Mucosa of gallbladder (tissue), 1 donor: ENCODE measurements around the gene EXOSC7. TPM values are rescaled to one million over a fixed set of nuclear protein-coding genes. Genes with fewer than 3 reads are reported as not detected.
"Not testable (repeated sequence)": the region's sequence is repeated elsewhere in the genome, so short reads cannot be mapped to it uniquely, and the experiment has no call there.

ENCODE experiments used
- DNase-seq: peaks from one replicate; pipeline ENCODE4 v3.0.0-alpha.2; 2020; ENCODE audit warnings: low spot score
- total RNA-seq: library from RNA; stranded (reverse); gene quantifications from one replicate; pipeline ENCODE4 v1.2.1, GENCODE V29; 2021
- donor health status: DM: no; HTN: no; CAD: no.

Gene EXOSC7
- total RNA-seq, result 24.7 TPM

DNA sequence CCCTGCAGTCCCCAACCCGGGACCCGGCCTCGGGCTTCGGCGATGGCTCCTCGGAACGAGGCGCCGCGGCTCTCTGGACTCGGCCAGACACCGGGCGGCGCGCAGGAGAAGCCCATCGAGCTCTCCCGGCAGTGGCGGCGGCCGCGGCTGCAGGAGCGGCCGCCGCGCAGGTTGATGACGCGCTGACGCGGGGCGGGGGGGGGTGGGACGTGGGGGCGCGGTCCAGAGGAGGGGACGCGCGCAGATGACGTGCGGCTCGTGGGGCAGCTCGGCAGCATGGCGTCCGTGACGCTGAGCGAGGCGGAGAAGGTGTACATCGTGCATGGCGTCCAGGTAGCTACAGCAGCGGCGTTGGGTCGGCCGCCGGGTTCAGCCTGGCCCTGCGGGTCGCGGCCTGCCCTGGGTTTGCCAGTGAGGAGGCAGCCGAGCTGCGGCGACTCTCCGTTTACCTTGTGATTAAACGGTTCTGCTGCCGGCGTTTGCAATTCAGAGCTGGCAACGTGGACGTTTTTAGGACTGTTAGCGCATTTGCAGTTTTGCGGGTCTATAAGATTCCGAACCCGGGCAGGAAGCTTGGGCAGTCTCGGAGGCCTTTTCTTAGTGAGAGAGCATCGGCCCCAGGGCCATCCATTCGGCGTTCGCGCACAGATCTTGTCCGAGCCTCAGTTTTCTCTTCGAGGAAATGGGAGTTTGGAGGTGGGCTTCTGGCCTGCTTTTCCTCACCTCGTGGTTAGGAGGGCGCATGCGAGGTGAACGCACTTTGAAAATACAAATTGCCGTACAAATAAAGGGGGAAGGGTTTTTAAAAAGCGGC, at the start of gene EXOSC7, which contains the start of gene ZDHHC3:
Gene EXOSC7 (plus strand): TSS at position 243 of the 814 bp plus-strand sequence. CDS start 34 bp downstream, at position 277.
Gene ZDHHC3 (minus strand): TSS at position 173 of the 814 bp plus-strand sequence. CDS start 16,738 bp downstream, outside the sequence.
- peak; percentile 88 for DNase-seq

DNA sequence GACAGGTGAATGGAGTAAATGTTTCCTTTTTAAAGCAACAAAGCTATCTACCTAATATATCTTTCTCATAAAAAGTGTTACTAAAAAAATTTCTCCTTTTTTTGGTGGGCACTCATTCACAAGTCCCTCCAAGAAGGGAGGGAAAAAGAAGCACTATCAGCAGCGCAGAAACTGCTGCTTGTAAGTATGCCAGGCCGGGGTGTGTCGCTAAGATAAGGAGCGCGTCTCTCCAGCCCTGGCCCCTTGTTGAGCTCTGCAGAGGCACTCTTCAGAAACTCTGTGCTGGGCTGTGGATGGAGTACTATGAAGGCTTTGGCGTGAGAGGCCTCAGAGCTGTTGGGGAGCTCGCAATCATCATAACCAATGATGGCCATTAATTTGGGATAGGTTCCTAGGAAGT, 49.1 kb upstream of the EXOSC7 start:
- DNase-seq, result no peak

DNA sequence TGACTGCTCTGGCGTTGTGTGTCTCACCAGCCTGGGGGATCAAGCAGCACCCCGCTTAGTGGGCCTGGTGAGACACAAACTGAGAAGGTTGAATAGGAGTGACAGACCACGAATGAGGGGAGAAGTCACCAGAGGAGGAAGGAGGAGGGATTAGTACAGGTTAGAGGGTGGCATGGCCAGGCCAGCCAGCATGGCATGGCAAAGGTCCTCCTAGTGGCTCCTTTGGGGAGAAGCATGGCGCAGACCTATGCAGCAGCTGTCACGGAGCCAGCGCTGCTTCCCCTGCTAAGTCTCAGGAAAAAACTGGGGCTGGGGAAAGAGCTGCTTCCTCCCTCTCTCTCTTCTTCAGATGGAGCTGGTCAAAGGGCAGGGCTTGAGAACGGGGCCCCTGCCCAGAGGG, 48.7 kb upstream of the EXOSC7 start:
- DNase-seq, result no peak

DNA sequence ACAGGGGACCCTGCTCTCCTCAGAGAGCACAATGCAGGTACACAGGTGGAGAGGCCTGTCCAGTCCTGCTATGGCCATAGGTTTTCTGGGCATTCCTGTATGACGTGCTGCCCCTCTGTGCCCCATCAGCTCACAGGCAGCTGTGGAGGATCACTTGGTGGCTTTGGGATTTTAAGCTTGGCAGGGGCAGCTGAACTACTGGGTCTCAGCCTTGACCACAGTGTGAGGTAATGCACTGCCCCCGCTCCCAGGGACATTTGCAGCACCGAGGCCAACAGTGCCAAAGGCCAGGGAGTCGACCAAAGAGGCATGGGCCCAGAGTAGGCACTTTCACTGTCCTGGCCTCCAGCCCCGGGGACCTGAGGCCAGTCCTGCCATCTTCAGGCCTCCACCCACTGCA, 46.3 kb upstream of the EXOSC7 start:
- no peak for DNase-seq

DNA sequence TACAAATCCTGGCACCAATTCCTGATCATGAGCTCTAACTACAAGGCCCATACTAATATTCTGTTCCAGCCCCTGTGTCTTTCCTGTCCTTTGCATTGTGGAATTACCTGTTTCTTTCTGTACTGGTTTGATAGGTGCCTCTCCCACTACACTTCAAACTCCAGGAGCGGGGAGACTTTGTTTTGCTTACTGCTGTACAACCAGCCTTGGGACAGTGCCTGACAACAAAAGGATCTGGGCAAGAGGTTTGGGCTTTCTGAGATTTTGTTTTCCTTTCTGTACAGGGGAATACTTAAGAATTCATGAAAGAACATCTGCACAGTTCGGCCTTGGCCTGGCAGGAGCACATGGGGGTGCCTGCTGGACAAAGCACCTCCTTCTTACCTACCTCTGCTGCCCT, 45.1 kb upstream of the EXOSC7 start:
- no peak for DNase-seq

DNA sequence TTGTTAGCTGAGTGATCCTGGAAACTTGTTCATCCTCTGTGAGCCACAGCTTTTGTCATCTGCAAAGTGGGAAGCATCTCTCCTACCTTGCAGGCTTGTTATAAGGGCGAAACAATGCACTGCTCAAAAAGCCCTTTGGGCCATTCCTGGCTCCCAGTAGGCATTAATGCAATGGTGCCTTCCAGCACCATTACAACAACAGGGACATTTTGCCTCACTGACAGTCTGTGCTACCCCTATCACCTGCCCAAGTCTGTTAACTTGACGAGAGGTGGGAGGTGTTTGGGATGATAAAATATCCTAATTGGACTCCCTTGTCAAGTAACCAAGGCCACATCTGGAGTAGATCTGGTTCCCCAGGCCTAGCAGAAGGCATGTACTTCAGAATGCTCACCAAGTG, 44.3 kb upstream of the EXOSC7 start:
- no peak for DNase-seq

DNA sequence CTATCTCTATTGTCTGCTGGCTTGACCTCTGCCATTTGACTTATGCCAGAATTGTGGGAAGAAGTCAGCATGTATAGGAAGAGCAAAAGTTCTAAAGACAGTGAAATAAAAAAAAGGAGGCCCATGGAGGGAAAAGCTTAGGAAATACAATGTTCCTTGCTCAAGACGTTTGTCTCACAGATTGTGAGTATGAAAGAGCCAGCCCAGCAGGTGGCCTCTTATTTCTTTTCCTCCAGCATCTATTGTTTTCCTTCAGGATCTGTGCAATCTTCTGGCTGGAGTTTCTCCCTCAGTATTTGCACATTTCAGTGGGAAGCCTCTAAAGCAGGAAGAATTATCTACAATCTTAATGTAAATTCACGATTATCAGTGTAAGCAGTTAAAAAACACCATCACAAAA, 43.8 kb upstream of the EXOSC7 start:
- DNase-seq, result no peak

DNA sequence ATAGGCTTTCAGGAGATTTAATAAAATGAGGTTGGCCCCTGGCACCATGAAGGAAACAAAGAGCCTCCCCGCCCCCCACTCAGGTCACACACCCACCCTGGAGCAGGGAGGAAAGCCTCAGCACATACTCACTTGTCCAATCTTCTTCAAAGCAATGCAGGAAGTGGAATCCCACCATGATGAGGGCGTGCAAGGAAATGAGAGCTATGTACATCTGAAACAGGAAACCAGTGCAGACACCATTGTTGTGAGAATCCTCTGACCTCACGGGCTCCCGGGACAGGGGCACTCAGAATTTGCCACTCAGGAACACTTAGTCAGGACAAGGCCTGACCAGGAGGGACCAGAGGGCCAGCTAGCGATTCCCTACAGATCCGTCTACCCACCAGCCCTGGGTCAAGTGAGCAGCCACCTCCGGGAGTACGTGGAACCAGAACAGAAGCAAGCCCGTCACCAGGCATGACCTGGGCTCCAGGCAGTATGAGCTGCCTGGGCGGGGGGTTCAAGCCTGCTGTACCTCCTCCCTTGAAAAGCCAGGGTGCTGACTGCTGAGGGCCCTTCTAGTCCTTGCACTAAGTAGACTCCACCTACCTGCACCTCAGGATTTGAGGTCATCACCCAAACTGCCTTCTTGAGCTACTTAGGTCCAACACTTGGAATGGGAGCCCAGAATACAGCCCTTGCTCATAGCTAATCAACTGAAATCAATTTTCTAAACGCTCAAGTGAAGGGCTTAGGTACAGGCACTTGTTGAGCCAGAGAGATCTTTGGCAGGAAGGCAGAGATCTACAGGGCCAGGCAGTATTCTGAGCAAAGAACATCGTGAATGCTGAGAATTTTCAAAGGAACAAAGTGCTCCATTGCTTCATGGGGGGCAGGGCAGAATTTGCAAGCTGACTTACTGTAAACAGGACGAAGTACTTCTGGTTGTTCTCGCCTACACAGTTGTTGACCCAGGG, 42.8 kb upstream of the EXOSC7 start:
- DNase-seq, result no peak

DNA sequence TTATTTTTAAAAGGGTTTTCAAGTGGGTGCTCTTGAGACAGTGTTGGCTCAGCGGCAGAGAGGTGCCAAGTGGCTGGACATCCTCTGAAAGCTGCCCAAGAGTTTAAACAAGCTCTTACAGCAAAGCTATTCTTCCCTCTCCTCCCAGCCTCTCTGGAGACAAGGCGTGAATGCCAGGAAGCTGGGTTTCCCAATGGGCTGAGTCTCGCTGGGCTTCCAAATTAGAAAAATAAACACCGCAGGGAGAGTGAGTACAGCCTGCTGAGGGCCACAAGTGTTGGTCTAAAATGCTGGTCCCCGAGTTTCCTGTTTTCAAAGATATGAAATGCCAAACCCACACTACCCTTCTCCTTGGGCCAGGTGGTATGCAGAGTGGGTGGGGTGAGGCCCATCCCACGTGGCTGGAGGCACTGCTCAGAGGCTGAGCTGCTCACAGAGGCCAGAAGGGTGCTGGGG, 36.4 kb upstream of the EXOSC7 start:
- DNase-seq, result no peak

DNA sequence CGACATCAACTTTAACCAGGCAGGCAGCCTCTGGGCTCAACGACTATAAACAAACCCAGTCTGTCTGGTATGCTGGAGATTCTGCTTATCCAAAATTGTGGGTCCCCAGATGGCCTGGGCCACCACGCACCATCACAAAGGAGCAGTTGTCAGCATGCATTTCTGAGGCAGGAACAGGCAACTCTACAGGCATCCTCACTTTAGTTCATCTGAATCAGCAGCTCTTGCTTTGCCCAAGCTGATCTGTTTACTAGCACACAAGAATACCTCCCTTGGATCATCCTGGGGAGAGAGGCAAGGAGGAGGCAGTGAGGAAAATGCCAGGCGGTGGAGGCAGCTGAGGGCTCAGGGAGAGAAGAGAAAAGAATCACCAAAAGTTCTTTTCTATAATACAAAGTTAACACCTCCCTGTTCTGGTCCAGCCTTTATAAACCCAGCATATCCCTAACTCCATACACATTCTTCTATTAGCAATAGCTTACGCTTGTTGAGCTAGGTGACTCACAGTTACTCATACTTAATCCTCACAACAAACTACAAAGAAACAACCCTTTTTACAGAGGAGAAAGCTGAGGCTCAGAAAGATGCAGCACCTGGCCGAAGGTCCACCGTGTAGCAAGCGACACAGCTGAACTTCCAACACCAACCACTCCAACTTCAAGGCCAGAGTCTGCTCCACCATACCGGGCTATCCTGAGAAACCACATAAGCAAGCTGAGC, 33.7 kb upstream of the EXOSC7 start:
- DNase-seq, result no peak

DNA sequence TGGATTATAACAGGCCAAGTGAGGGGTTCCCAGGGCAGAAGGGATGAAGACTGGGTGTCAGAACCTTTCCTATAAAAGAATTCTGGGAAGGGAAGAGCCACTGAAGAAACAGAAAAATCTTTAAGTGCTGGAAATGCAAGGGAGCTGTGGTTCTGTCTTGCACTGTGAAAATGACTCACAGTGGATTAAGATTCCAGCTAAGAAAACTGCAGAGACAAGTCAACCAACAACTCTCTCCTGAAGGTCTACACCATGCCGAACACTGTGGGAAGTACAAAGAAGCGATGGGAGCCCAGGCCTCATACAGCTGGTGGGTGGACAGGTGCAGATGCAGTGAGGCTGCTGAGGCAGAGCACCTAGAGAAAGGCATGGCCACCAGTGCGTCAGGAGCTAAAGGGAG, 27.8 kb upstream of the EXOSC7 start:
- DNase-seq, result no peak

DNA sequence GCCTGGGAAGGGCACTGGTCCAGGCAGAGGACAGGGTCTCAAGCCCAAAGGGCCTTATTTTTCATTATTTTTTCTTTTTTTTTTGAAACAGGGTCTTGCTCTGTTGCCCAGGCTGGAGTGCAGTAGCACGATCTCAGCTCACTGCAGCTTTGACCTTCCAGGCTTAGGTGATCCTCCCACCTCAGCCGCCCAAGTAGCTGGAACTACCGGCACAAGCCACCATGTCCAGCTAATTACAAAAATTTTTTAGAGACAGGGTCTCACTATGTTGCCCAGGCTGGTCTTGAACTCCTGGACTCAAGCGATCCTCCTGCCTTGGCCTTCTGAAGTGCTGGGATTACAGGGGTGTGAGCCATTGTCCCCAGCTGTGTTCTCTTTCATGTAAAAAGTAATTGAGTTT, 26.3 kb upstream of the EXOSC7 start:
- DNase-seq, result not testable (repeated sequence)

DNA sequence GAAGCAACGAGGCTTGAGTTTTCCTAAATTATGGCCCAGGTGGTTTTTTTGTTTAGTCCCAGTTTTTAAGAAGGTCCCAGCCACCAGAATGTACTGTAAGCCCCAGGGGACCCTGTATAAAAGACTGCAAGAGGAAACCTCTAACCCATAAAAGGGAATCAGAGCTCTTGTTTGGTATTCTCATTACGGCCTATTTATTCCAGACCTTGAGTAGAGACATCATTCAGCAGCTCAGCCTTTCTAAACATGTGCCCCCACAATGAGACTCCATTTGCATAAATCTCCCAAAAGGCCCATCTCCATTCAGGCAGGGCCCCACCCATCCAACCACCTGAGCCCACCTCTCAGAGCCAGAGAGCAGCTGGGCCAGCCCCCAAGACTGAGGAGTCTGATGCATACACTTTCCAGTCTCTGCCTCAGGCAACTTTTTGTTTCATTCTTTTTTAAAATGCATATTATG, 25.7 kb upstream of the EXOSC7 start:
- DNase-seq, result no peak

DNA sequence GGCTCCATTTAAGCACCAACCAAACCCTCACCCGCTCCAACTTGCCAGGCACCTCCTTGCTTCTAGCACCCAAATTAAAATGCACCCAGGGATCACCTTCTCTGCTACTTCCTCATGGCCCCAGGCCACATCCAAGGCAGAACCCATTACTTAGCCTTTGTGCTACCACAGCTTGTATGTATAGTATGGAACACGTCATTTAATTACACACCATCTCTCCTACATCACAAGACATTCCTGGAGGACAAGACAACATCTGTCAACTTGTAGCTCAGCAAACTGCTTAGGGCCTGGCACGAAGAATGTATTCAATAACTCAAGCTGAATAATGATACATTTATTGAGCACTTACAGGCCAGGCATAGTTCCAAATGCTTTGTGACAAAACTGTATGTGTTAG, 23.4 kb upstream of the EXOSC7 start:
- DNase-seq, result no peak

DNA sequence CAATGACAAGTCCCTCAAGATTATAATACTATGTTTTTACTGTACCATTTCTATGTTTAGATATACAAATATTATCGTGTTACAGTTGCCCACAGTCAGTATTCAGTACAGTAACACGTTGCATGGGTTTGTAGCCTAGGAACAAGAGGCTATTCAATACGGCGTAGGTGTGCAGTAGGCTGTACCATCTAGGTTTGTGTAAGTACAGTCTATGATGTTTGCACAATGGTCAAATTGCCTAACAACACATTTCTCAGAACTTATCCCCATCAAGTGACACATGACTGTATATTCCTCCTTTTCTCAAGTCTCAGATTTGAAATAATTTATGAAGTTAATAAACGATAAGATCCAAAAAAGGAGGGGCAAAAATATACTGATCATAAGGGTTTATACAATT, 21.7 kb upstream of the EXOSC7 start:
- DNase-seq, result no peak

DNA sequence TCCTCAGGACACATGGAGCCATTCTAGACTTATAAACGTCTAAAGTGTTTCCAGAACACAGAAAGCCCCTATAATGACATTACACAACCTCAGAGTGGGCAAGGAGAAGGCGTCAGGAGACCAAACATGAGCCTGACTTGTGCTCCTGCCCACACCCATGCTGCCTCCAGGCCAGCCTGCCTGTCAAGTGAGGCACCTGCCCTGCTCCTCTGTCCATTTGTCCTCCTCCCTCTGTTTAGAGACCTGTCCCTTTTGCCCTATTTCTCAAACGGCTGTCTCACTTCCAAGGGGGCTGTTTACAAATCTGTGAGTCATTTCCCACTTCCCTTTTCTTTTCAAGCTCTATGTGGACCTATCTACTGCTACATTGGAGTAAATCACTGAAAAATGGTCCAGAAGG, 21.1 kb upstream of the EXOSC7 start:
- no peak for DNase-seq

DNA sequence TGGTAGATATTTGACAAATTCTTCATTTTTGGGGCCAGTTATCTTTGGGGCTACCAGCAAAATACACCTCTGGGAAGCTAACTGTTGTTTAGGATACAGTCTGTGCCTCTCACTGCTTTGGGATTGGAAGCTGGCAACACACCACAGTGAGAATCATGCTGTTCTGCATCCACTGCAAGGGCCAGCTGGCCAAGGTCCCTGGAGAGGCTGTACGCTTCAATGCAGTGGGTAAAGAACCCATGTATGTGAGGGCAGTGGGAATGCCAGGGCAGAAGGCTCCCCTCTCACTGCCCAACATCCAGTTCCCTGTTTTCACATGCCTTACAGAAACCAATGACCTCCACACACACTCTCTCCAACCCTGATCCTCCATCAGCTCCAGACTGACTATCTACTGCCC, 20.1 kb upstream of the EXOSC7 start:
- DNase-seq, result no peak

DNA sequence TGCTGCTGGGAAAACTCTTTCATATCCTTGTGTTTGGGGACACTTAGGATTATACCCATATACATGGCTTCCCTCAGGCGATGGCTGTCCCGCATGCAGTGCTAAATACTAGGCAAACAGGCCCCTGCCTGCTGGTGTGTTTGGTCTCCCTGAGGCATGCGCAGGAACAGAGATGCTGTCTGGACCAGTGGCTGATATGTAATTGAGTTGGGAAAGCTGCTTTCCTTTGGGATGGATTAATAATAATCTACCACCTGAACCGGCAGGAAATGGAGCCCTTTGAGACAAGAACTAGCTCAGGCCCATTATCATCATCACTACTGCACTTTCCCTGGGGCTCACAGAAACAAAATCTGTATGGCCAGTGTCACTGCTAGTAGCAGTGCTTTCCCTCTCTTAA, 18.1 kb upstream of the EXOSC7 start:
- DNase-seq, result no peak

DNA sequence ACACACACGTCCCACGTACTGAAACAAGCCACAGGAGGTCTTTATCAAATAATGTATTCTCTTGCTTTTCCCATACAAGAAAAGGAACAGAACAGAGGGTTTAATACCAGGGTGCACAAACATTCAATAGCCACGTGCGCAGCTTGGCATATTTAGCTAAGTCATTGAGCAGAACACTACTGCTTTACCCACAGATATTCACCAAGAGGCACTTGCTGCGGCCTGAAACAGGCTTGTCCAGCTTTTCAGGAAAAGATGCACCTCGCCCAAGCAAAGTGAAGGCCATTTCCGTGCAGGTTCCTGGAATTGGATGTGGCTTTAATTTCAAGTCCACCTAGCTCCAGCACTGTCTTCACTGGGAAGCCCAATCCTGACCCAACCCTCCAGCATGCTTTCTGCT, 17.7 kb upstream of the EXOSC7 start:
- no peak for DNase-seq

DNA sequence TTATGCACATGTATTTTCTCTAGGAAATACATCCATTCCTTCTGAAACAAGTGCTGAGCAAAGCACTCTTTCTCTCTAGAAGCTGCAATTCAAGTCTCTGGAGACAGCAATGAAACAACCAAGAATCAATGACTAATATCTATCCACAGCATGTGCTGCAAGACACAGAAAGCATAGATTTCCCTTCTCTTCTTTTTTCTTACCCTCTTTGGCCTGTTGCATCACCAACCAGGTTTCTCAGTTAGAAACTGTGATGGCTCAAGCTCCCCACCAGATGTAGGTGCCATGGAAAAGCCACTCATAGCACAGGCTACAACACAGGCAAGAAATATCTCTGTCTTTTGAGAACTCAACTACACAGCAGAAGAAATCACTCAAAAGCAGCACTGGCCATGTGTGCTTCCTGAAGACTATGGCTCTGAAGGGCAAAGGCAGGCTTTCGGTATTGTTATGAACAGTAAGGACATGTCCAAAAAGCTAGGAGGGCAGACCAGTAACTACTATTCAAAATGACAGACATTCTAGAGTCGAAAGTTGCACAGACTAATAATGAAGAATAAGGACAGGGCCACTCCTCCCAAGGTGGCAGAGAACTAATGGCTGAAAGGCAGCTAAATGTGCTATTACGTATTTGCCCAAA, 15.5 kb upstream of the EXOSC7 start:
- no peak for DNase-seq

DNA sequence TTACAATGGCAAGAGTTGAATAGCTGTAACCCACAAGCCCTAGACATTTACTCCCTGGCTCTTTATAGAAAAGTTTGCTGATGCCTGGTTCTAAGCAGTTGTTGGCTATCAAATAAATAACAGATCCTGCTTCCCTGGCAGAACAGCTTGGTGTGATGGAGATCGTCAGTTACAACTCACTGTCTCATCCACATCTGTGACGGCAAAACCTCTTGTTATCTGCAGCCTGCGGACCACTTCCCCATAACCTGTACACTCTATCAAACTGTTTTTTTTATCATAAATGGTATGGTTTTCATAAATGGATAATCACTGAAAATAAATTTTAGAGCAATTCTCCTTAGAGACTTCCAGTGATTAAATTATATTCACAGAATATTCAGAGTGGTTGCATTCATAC, 14.2 kb upstream of the EXOSC7 start:
- DNase-seq, result no peak
